ENCODE data around the gene CHST6. TPM values are rescaled to one million over a fixed set of nuclear protein-coding genes. Genes with fewer than 3 reads are reported as not detected.

Gene CHST6
- total RNA-seq, 2 experiments from 2014 or later, result not detected

GRCh38 chr16:75455677-75456076, 39.6 kb downstream of the CHST6 start:
- no peak overlapping the region for H3K4me3 Mint-ChIP-seq
- ChIA-PET POLR2A (no interaction called here), CTCF (interaction anchor here (0.9 to 1.9 kb wide), 5 partner anchors 9 to 61 kb away, joined by 3 to 7 read pairs (median 4); partner anchors contain the start of gene TMEM170A)
- no peaks in the 10 kb centered on the region for H3K27me3 Mint-ChIP-seq
- H3K4me1 Mint-ChIP-seq (ENCODE audit: low read depth), result peaks cover 45% of the 10 kb centered on the region
- no peak for TF ChIP-seq CTCF (IDR thresholded peaks at IDR 0.05)
- H3K36me3 Mint-ChIP-seq (ENCODE audit: low read depth), result peaks cover 13% of the 10 kb centered on the region
- intact Hi-C loops (cut with micrococcal nuclease), result no loop called here
- DNase-seq (no peak), ATAC-seq (no peak)
- H3K9me3 Mint-ChIP-seq, result no peaks in the 10 kb centered on the region
- H3K27ac Mint-ChIP-seq, result no peak overlapping the region

- ATAC-seq, result no peak
- CTCF ChIA-PET, result interaction anchor here (1.6 kb wide), 1 partner anchor 12 kb away, joined by 6 read pairs; the partner anchor contains the start of gene TMEM170A
- Mint-ChIP-seq H3K4me3 (no peak overlapping the region), H3K36me3 (ENCODE audit: low read depth) (peaks cover 13% of the 10 kb centered on the region), H3K9me3 (no peaks in the 10 kb centered on the region), H3K27me3 (no peaks in the 10 kb centered on the region), H3K4me1 (ENCODE audit: low read depth) (peaks cover 27% of the 10 kb centered on the region), H3K27ac (no peak overlapping the region)
- no peak for TF ChIP-seq CTCF (IDR thresholded peaks at IDR 0.05)
- POLR2A ChIA-PET, result no interaction called here
- intact Hi-C loops (cut with micrococcal nuclease), result no loop called here
- DNase-seq, result no peak
Measured at GRCh38 chr16:75452464-75453190, 42.6 kb downstream of the CHST6 start.

GRCh38 chr16:75446416-75446815, 48.8 kb downstream of the CHST6 start:
- peaks cover 2% of the 10 kb centered on the region for H3K4me1 Mint-ChIP-seq (ENCODE audit: low read depth)
- CTCF ChIA-PET, result interaction anchor here (3.6 kb wide), 1 partner anchor 19 kb away, joined by 14 read pairs; the partner anchor contains the start of gene TMEM170A
- POLR2A ChIA-PET, result interaction anchor here (1.4 kb wide), 1 partner anchor 13 kb away, joined by 7 read pairs; the partner anchor contains the start of gene CFDP1

GRCh38 chr16:75445298-75445697, 49.9 kb downstream of the CHST6 start:
- ATAC-seq (no peak), DNase-seq (no peak)
- Mint-ChIP-seq H3K27me3 (no peaks in the 10 kb centered on the region), H3K4me1 (ENCODE audit: low read depth) (peaks cover 2% of the 10 kb centered on the region), H3K36me3 (ENCODE audit: low read depth) (peaks cover 10% of the 10 kb centered on the region), H3K27ac (no peak overlapping the region), H3K4me3 (no peak overlapping the region), H3K9me3 (no peaks in the 10 kb centered on the region)
- no peak for TF ChIP-seq CTCF (IDR thresholded peaks at IDR 0.05)
- ChIA-PET POLR2A (interaction anchor here (1.2 kb wide), 1 partner anchor 11 kb away, joined by 5 read pairs; no protein-coding TSS in a partner anchor), CTCF (interaction anchor here (1.3 to 3.6 kb wide), 3 partner anchors 11 to 20 kb away, joined by 4 to 14 read pairs (median 6); partner anchors contain the start of genes CFDP1 and TMEM170A)
- intact Hi-C loops (cut with micrococcal nuclease), result no loop called here

More at GRCh38 chr16:75446416-75446815, 48.8 kb downstream of the CHST6 start:
- intact Hi-C loops (cut with micrococcal nuclease), result no loop called here
- H3K4me3 Mint-ChIP-seq, result no peak overlapping the region
- no peak for TF ChIP-seq CTCF (IDR thresholded peaks at IDR 0.05)
- no peak for ATAC-seq
- peaks cover 11% of the 10 kb centered on the region for H3K36me3 Mint-ChIP-seq (ENCODE audit: low read depth)
- no peak overlapping the region for H3K27ac Mint-ChIP-seq
- H3K9me3 Mint-ChIP-seq, result no peaks in the 10 kb centered on the region
- H3K27me3 Mint-ChIP-seq, result no peaks in the 10 kb centered on the region
- no peak for DNase-seq

GRCh38 chr16:75443298-75443697, 51.9 kb downstream of the CHST6 start:
- CTCF ChIA-PET, result interaction anchor here (1.5 to 1.9 kb wide), 3 partner anchors 13 to 74 kb away, joined by 4 to 6 read pairs (median 6); no protein-coding TSS in a partner anchor
- no peak for ATAC-seq
- Mint-ChIP-seq H3K27ac (no peak overlapping the region), H3K27me3 (no peaks in the 10 kb centered on the region), H3K4me3 (no peak overlapping the region), H3K4me1 (ENCODE audit: low read depth) (no peaks in the 10 kb centered on the region), H3K36me3 (ENCODE audit: low read depth) (peaks cover 4% of the 10 kb centered on the region), H3K9me3 (no peaks in the 10 kb centered on the region)
- POLR2A ChIA-PET, result no interaction called here
- DNase-seq, result no peak
- TF ChIP-seq CTCF (IDR thresholded peaks at IDR 0.05), result no peak
- intact Hi-C loops (cut with micrococcal nuclease), result no loop called here
